Neuronal stem cell (in vitro differentiated cells): ENCODE data around the gene DNASE1L2.

Experiments
- DNase-seq: peaks from one replicate; pipeline ENCODE4 v3.0.0-alpha.2; 2013; ENCODE audit warnings: low spot score
- H2AFZ ChIP-seq: one replicate; pipeline ENCODE4 v1.6.1; 2013; ENCODE audit warnings: mild to moderate bottlenecking, low read length, inconsistent platforms
- H2AK5ac ChIP-seq: 2 replicates; pipeline ENCODE4 v1.6.1; 2013; ENCODE audit warnings: low read depth, mild to moderate bottlenecking, inconsistent platforms, low read length, moderate library complexity, mixed read lengths
- H2BK120ac ChIP-seq: 2 replicates; pipeline ENCODE4 v1.6.1; 2013; ENCODE audit warnings: low read depth, mild to moderate bottlenecking, inconsistent platforms, low read length, moderate library complexity, mixed read lengths
- H2BK12ac ChIP-seq: one replicate; pipeline ENCODE4 v1.6.1; 2013; ENCODE audit warnings: low read length, inconsistent platforms
- H2BK15ac ChIP-seq: 2 replicates; pipeline ENCODE4 v1.6.1; 2013; ENCODE audit warnings: mild to moderate bottlenecking, low read length, inconsistent platforms, mixed read lengths
- H2BK5ac ChIP-seq: one replicate; pipeline ENCODE4 v1.6.1; 2013; ENCODE audit warnings: inconsistent platforms, mild to moderate bottlenecking, low read length, moderate library complexity
- H3K14ac ChIP-seq: one replicate; pipeline ENCODE4 v1.6.1; 2013; ENCODE audit warnings: low read length, inconsistent platforms
- H3K18ac ChIP-seq: 2 replicates; pipeline ENCODE4 v1.6.1; 2013; ENCODE audit warnings: low read length, inconsistent platforms
- H3K23ac ChIP-seq: 2 replicates; pipeline ENCODE4 v1.6.1; 2013; ENCODE audit warnings: low read depth, mild to moderate bottlenecking, mixed read lengths, low read length, inconsistent platforms; ENCODE audit not compliant: poor library complexity
- H3K27ac ChIP-seq: replicated peaks from 3 replicates; pipeline ENCODE4 v1.5.1; 2013; ENCODE audit warnings: low read length, inconsistent platforms
- H3K27me3 ChIP-seq, 3 experiments: 2 replicates each; pipeline ENCODE4 v1.6.1; 2013; ENCODE audit warnings: low read length in 3 of 3, mild to moderate bottlenecking in 2 of 3, inconsistent platforms in 1 of 3, low read depth in 1 of 3, mixed read lengths in 1 of 3, moderate library complexity in 1 of 3; ENCODE audit not compliant: control insufficient read depth in 3 of 3, insufficient read depth in 3 of 3
- H3K36me3 ChIP-seq, 2 donors: replicated peaks in 1 of 2; 2 replicates each; pipeline ENCODE4 v1.6.1; 2013; ENCODE audit warnings: low read length in 2 of 2; ENCODE audit not compliant: control insufficient read depth in 2 of 2, insufficient read depth in 2 of 2
- H3K4ac ChIP-seq: 2 replicates; pipeline ENCODE4 v1.6.1; 2013; ENCODE audit warnings: inconsistent platforms, mild to moderate bottlenecking, low read length, moderate library complexity
- H3K4me1 ChIP-seq, 2 donors: 1 replicate in 1 of 2; 2 replicates in 1 of 2; pipeline ENCODE4 v1.6.1; 2013; ENCODE audit warnings: low read length in 2 of 2, low read depth in 1 of 2; ENCODE audit not compliant: control insufficient read depth in 2 of 2, insufficient read depth in 1 of 2
- H3K4me2 ChIP-seq: one replicate; pipeline ENCODE4 v1.6.1; 2013; ENCODE audit warnings: mild to moderate bottlenecking, low read length, inconsistent platforms; ENCODE audit not compliant: insufficient read depth, poor library complexity, severe bottlenecking
- H3K4me3 ChIP-seq, 2 donors: 2 replicates each; pipeline ENCODE4 v1.5.1; 2013; ENCODE audit warnings: low read length in 2 of 2, mild to moderate bottlenecking in 2 of 2, inconsistent platforms in 1 of 2, moderate library complexity in 1 of 2
- H3K79me1 ChIP-seq: one replicate; pipeline ENCODE4 v1.6.1; 2013; ENCODE audit warnings: low read depth, mild to moderate bottlenecking, inconsistent platforms, low read length, moderate library complexity
- H3K9ac ChIP-seq: one replicate; pipeline ENCODE4 v1.6.1; 2013; ENCODE audit warnings: mild to moderate bottlenecking, low read depth, low read length, inconsistent platforms; ENCODE audit not compliant: poor library complexity
- H3K9me3 ChIP-seq, 2 donors: replicated peaks in 1 of 2; 2 replicates each; pipeline versions ENCODE3 to v1.6.1; 2013; ENCODE audit warnings: low read length in 2 of 2, mild to moderate bottlenecking in 2 of 2, inconsistent platforms in 1 of 2, low read depth in 1 of 2, mixed read lengths in 1 of 2, moderate library complexity in 1 of 2; ENCODE audit not compliant: control insufficient read depth in 2 of 2, insufficient read depth in 1 of 2
- H4K8ac ChIP-seq: one replicate; pipeline ENCODE4 v1.6.1; 2013; ENCODE audit warnings: low read depth, mild to moderate bottlenecking, inconsistent platforms, low read length, moderate library complexity
- H4K91ac ChIP-seq: one replicate; pipeline ENCODE4 v1.6.1; 2013; ENCODE audit warnings: low read length, low read depth, mild to moderate bottlenecking, inconsistent platforms; ENCODE audit not compliant: poor library complexity
- WGBS, 2 donors: extraction: QIAGEN DNeasy Blood & Tissue Kit; methylation state at CpG; one replicate each; pipeline ENCODE4 v1.1.7; 2013; ENCODE audit warnings: missing lambda C conversion rate in 2 of 2, mixed read lengths in 1 of 2; ENCODE audit not compliant: insufficient read length in 2 of 2, insufficient replicate concordance in 1 of 2; ENCODE audit errors: extremely low coverage in 2 of 2; 5-methylcytosine and 5-hydroxymethylcytosine counted together

Gene DNASE1L2

GRCh38 chr16:2232094-2232990, 3.9 kb upstream of the DNASE1L2 start:
- H3K18ac ChIP-seq = no peak overlapping the region
- DNase-seq = no peak
- H3K9me3 ChIP-seq = peaks cover 0 to 1% of the 10 kb centered on the region in 2 donors
- no peak overlapping the region for H2BK5ac ChIP-seq
- peak overlapping the region; percentile 77 for H3K9ac ChIP-seq
- H3K36me3 ChIP-seq = peaks cover 44 to 86% of the 10 kb centered on the region in 2 donors
- H3K4ac ChIP-seq = no peak overlapping the region
- H2AK5ac ChIP-seq = no peak overlapping the region
- H3K14ac ChIP-seq = no peak overlapping the region
- no peak overlapping the region for H3K4me3 ChIP-seq
- peaks cover 0 to 10% of the 10 kb centered on the region in 2 donors for H3K4me1 ChIP-seq
- no peak overlapping the region for H3K27ac ChIP-seq
- no CpG with 5 or more reads among the region's 41 CpGs for WGBS, 2 donors
- peaks cover 0 to 15% (median 3%) of the 10 kb centered on the region in 3 experiments for H3K27me3 ChIP-seq
- H4K8ac ChIP-seq = peak overlapping the region; percentile 4
- H3K4me2 ChIP-seq = no peak overlapping the region
- peak overlapping the region; percentile 31 for H3K23ac ChIP-seq
- peaks cover 21% of the 10 kb centered on the region for H3K79me1 ChIP-seq
- H2BK12ac ChIP-seq = no peak overlapping the region
- H2AFZ ChIP-seq = no peak overlapping the region
- no peak overlapping the region for H4K91ac ChIP-seq
- H2BK15ac ChIP-seq = no peak overlapping the region
- H2BK120ac ChIP-seq = no peak overlapping the region

GRCh38 chr16:2233046-2233775, 3.0 kb upstream of the DNASE1L2 start:
- Histone ChIP-seq H3K9me3 (peaks cover 0 to 1% of the 10 kb centered on the region in 2 donors), H2BK5ac (no peak overlapping the region), H3K4me2 (no peak overlapping the region), H3K27ac (no peak overlapping the region), H3K36me3 (peaks cover 44 to 87% of the 10 kb centered on the region in 2 donors), H2BK120ac (no peak overlapping the region), H3K79me1 (peaks cover 20% of the 10 kb centered on the region), H3K27me3 (peaks cover 0 to 22% (median 7%) of the 10 kb centered on the region in 3 experiments), H4K8ac (no peak overlapping the region), H3K4ac (no peak overlapping the region), H3K14ac (no peak overlapping the region), H3K4me1 (peaks cover 0 to 13% of the 10 kb centered on the region in 2 donors), H3K9ac (peak overlapping the region; percentile 21), H4K91ac (no peak overlapping the region), H2AK5ac (no peak overlapping the region), H3K4me3 (no peak overlapping the region), H2AFZ (no peak overlapping the region), H3K23ac (no peak overlapping the region), H3K18ac (no peak overlapping the region), H2BK12ac (no peak overlapping the region), H2BK15ac (no peak overlapping the region)
- no CpG with 5 or more reads among the region's 28 CpGs for WGBS, 2 donors
- no peak for DNase-seq

- Histone ChIP-seq H4K8ac (peak overlapping the region; percentile 65), H3K9me3 (peaks cover 0 to 1% of the 10 kb centered on the region in 2 donors), H2BK12ac (peak overlapping the region; percentile 22), H3K4me1 (peaks cover 0 to 16% of the 10 kb centered on the region in 2 donors), H3K4me2 (no peak overlapping the region), H3K4me3 (no peak overlapping the region), H3K18ac (no peak overlapping the region), H3K79me1 (peaks cover 15% of the 10 kb centered on the region), H3K23ac (peak overlapping the region; percentile 55), H2AFZ (no peak overlapping the region), H2AK5ac (no peak overlapping the region), H4K91ac (peak overlapping the region; percentile 85), H3K4ac (no peak overlapping the region), H2BK5ac (peak overlapping the region; percentile 39), H3K14ac (no peak overlapping the region), H3K36me3 (peaks cover 40 to 83% of the 10 kb centered on the region in 2 donors), H3K9ac (peak overlapping the region; percentile 60), H2BK120ac (no peak overlapping the region), H3K27ac (no peak overlapping the region), H2BK15ac (no peak overlapping the region), H3K27me3 (peaks cover 0 to 22% (median 7%) of the 10 kb centered on the region in 3 experiments)
- DNase-seq = no peak
- no CpG with 5 or more reads among the region's 51 CpGs for WGBS, 2 donors
These were observed 2.1 kb upstream of the DNASE1L2 start for GRCh38 chr16:2233872-2234812.
